ENCODE results near the gene RIPPLY3.

GRCh38 chr21:37047079-37047478, 40.6 kb downstream of the RIPPLY3 start:
- TF ChIP-seq CEBPB (IDR thresholded peaks at IDR 0.05) (no peak), RAD21 (IDR thresholded peaks at IDR 0.05; ENCODE audit: low read depth) (no peak), MAX (IDR thresholded peaks at IDR 0.05) (no peak), TAF1 (IDR thresholded peaks at IDR 0.05; ENCODE audit: low read depth) (no peak), TCF12 (IDR thresholded peaks at IDR 0.05; ENCODE audit: low read depth) (no peak), CREB1 (IDR thresholded peaks at IDR 0.05; ENCODE audit: low read depth) (no peak), YY1 (IDR thresholded peaks at IDR 0.05; ENCODE audit: low read depth) (no peak)
